H1 (cell line): ENCODE results near the gene ZNF462. TPM values are rescaled to one million over a fixed set of nuclear protein-coding genes. Genes with fewer than 3 reads are reported as not detected.

Experiments
- CTCF ChIA-PET: fragments of 300-600 bp; sonication (Branson Sonifier 250); formaldehyde crosslinking; loops from one replicate; lab custom pipeline; 2021; ENCODE audit not compliant: partially characterized antibody; lab: Charles Lee
- POLR2A ChIA-PET: fragments of 300-600 bp; sonication (Branson Sonifier 250); formaldehyde crosslinking; loops from one replicate; lab custom pipeline; 2021; ENCODE audit warnings: inconsistent platforms; ENCODE audit not compliant: partially characterized antibody; lab: Charles Lee
- DNase-seq, 2 experiments: peaks; one replicate each; pipeline versions ENCODE4 v3.0.0 to v3.0.0-alpha.2; 2010 to 2022; ENCODE audit warnings: low spot score in 2 of 2, low read depth in 1 of 2, mixed read lengths in 1 of 2
- FAIRE-seq: peaks from 2 replicates; lab custom pipeline; 2011; peaks lifted over from hg19 to GRCh38; lab: Jason Lieb, UNC
- H2AFZ ChIP-seq: 2 replicates; pipeline ENCODE4 v1.8.1; 2012; ENCODE audit warnings: low read length, inconsistent platforms
- H2AK5ac ChIP-seq: 2 replicates; pipeline ENCODE4 v1.6.1; 2013; ENCODE audit warnings: low read depth, low read length
- H2BK120ac ChIP-seq: replicated peaks from 2 replicates; pipeline ENCODE3; 2013; ENCODE audit warnings: low read depth, low read length, inconsistent platforms
- H2BK12ac ChIP-seq: 2 replicates; pipeline ENCODE4 v1.6.1; 2013; ENCODE audit warnings: low read depth, low read length
- H2BK15ac ChIP-seq: 2 replicates; pipeline ENCODE4 v1.6.1; 2013; ENCODE audit warnings: low read length
- H2BK20ac ChIP-seq: 2 replicates; pipeline ENCODE4 v1.6.1; 2013; ENCODE audit warnings: low read length
- H2BK5ac ChIP-seq: 2 replicates; pipeline ENCODE4 v1.6.1; 2013; ENCODE audit warnings: low read depth, low read length
- H3K14ac ChIP-seq: 2 replicates; pipeline ENCODE4 v1.6.1; 2013; ENCODE audit warnings: inconsistent platforms; ENCODE audit not compliant: insufficient read length
- H3K18ac ChIP-seq: 2 replicates; pipeline ENCODE4 v1.6.1; 2013; ENCODE audit warnings: low read length; ENCODE audit errors: extremely low read depth
- H3K23ac ChIP-seq: 2 replicates; pipeline ENCODE4 v1.6.1; 2013; ENCODE audit warnings: inconsistent platforms; ENCODE audit not compliant: insufficient read length
- H3K23me2 ChIP-seq: 2 replicates; pipeline ENCODE4 v1.6.1; 2013; ENCODE audit warnings: low read depth, low read length
- H3K27ac ChIP-seq: 2 replicates; pipeline ENCODE4 v1.6.1; 2011; ENCODE audit warnings: low read depth, low read length, inconsistent platforms
- H3K27me3 ChIP-seq, 4 experiments: replicated peaks in 1 of 4; 1 replicate in 1 of 4; 2 replicates in 3 of 4; pipeline versions ENCODE4 v1.6.1 to v1.8.1; 2011 to 2013; ENCODE audit warnings: low read length in 3 of 4, mild to moderate bottlenecking in 3 of 4, inconsistent platforms in 2 of 4, mixed read lengths in 2 of 4, moderate library complexity in 1 of 4; ENCODE audit not compliant: control insufficient read depth in 3 of 4, insufficient read depth in 3 of 4; ENCODE audit errors: extremely low read depth in 1 of 4
- H3K36me3 ChIP-seq, 4 experiments: 2 replicates each; pipeline versions ENCODE4 v1.6.1 to v1.8.1; 2011 to 2013; ENCODE audit warnings: mild to moderate bottlenecking in 4 of 4, low read length in 3 of 4, moderate library complexity in 2 of 4, control low read depth in 1 of 4, inconsistent platforms in 1 of 4; ENCODE audit not compliant: insufficient read depth in 4 of 4, control insufficient read depth in 2 of 4
- H3K4ac ChIP-seq: replicated peaks from 2 replicates; pipeline ENCODE3; 2013; ENCODE audit warnings: low read length, low read depth, mixed read lengths, inconsistent platforms; ENCODE audit not compliant: insufficient read length
- H3K4me1 ChIP-seq, 4 experiments: replicated peaks in 1 of 4; 1 replicate in 1 of 4; 2 replicates in 3 of 4; pipeline versions ENCODE4 v1.6.1 to v1.8.1; 2011 to 2013; ENCODE audit warnings: low read length in 3 of 4, inconsistent platforms in 2 of 4, mixed read lengths in 1 of 4; ENCODE audit not compliant: insufficient read depth in 4 of 4, control insufficient read depth in 3 of 4
- H3K4me2 ChIP-seq, 2 experiments: 2 replicates each; pipeline versions ENCODE4 v1.6.1 to v1.8.1; 2011 to 2013; ENCODE audit warnings: low read depth in 2 of 2, low read length in 2 of 2, control low read depth in 1 of 2, inconsistent platforms in 1 of 2, mild to moderate bottlenecking in 1 of 2; ENCODE audit not compliant: insufficient read depth in 1 of 2
- H3K4me3 ChIP-seq, 4 experiments: fragments of 200-600, 300-600 bp in 1 of 4; sonication (generic), shearing (Covaris generic), sonication (Bioruptor Twin) in 1 of 4; 2 replicates each; pipeline versions ENCODE4 v1.5.1 to v1.8.1; 2011 to 2016; ENCODE audit warnings: low read length in 4 of 4, low read depth in 3 of 4, control low read depth in 2 of 4, inconsistent platforms in 2 of 4, mild to moderate bottlenecking in 2 of 4, mixed read lengths in 1 of 4, moderate library complexity in 1 of 4; ENCODE audit not compliant: insufficient read depth in 2 of 4; ENCODE audit errors: extremely low read depth in 1 of 4
- H3K56ac ChIP-seq: replicated peaks from 2 replicates; pipeline ENCODE3; 2013; ENCODE audit warnings: low read depth, mild to moderate bottlenecking, mixed read lengths, low read length, inconsistent platforms; ENCODE audit not compliant: insufficient read length
- H3K79me1 ChIP-seq: 2 replicates; pipeline ENCODE4 v1.6.1; 2013; ENCODE audit warnings: low read depth, low read length, control low read depth
- H3K79me2 ChIP-seq, 2 experiments: 2 replicates each; pipeline versions ENCODE4 v1.6.1 to v1.8.1; 2012 to 2013; ENCODE audit warnings: low read length in 2 of 2, mild to moderate bottlenecking in 2 of 2, inconsistent platforms in 1 of 2; ENCODE audit not compliant: insufficient read depth in 2 of 2, control insufficient read depth in 1 of 2
- H3K9ac ChIP-seq, 4 experiments: replicated peaks in 1 of 4; 1 replicate in 1 of 4; 2 replicates in 3 of 4; pipeline versions ENCODE4 v1.6.1 to v1.8.1; 2011 to 2013; ENCODE audit warnings: low read depth in 3 of 4, low read length in 3 of 4, control low read depth in 2 of 4, mild to moderate bottlenecking in 2 of 4, moderate library complexity in 2 of 4, inconsistent platforms in 1 of 4; ENCODE audit errors: extremely low read depth in 1 of 4
- H3K9me3 ChIP-seq, 2 experiments: 2 replicates each; pipeline versions ENCODE4 v1.6.1 to v1.8.1; 2012 to 2013; ENCODE audit warnings: mild to moderate bottlenecking in 2 of 2, moderate library complexity in 2 of 2, control low read depth in 1 of 2, inconsistent platforms in 1 of 2, low read depth in 1 of 2, low read length in 1 of 2, mixed read lengths in 1 of 2; ENCODE audit not compliant: insufficient read depth in 2 of 2
- H4K20me1 ChIP-seq, 2 experiments: replicated peaks in 1 of 2; 2 replicates each; pipeline versions ENCODE3 to v1.8.1; 2011 to 2013; ENCODE audit warnings: inconsistent platforms in 2 of 2, low read length in 2 of 2, mild to moderate bottlenecking in 1 of 2; ENCODE audit not compliant: insufficient read depth in 2 of 2, control insufficient read depth in 1 of 2
- H4K5ac ChIP-seq: 2 replicates; pipeline ENCODE4 v1.6.1; 2013; ENCODE audit warnings: low read length, low read depth, mixed read lengths, inconsistent platforms; ENCODE audit not compliant: insufficient read length
- H4K8ac ChIP-seq: 2 replicates; pipeline ENCODE4 v1.8.0; 2013; ENCODE audit warnings: mild to moderate bottlenecking, moderate library complexity, low read length, inconsistent platforms; ENCODE audit not compliant: insufficient read depth; ENCODE audit errors: extremely low read depth
- H4K91ac ChIP-seq: replicated peaks from 2 replicates; pipeline ENCODE3; 2013; ENCODE audit warnings: low read length, mixed read lengths, inconsistent platforms; ENCODE audit not compliant: insufficient read length
- CREB1 ChIP-seq: IDR thresholded peaks from 2 replicates; pipeline ENCODE4 v1.6.1; 2012; ENCODE audit warnings: inconsistent platforms
- EP300 ChIP-seq, 2 experiments: IDR thresholded peaks; 1 replicate in 1 of 2; 2 replicates in 1 of 2; pipeline ENCODE4 v1.6.1; 2011 to 2012; ENCODE audit warnings: low read depth in 2 of 2, low read length in 2 of 2, mild to moderate bottlenecking in 2 of 2, borderline replicate concordance in 1 of 2, inconsistent platforms in 1 of 2, moderate library complexity in 1 of 2
- HDAC2 ChIP-seq, 2 experiments: fragments of 300-600 bp in 1 of 2; sonication (generic) in 1 of 2; IDR thresholded peaks; 2 replicates each; pipeline ENCODE4 v1.6.1; 2011 to 2012; ENCODE audit warnings: low read depth in 2 of 2, low read length in 2 of 2, mild to moderate bottlenecking in 2 of 2, moderate library complexity in 2 of 2, borderline replicate concordance in 1 of 2, inconsistent platforms in 1 of 2
- POU5F1 ChIP-seq: IDR thresholded peaks from 2 replicates; pipeline ENCODE4 v1.6.1; 2011; ENCODE audit warnings: low read depth, mild to moderate bottlenecking, low read length, moderate library complexity
- SIN3A ChIP-seq, 2 experiments: IDR thresholded peaks in 1 of 2; conservative IDR thresholded peaks in 1 of 2; 2 replicates each; pipeline ENCODE4 v1.6.1; 2011 to 2012; ENCODE audit warnings: low read length in 2 of 2, improper control_type of control experiment in 1 of 2, low read depth in 1 of 2, mild to moderate bottlenecking in 1 of 2
- SUZ12 ChIP-seq: fragments of 200-600 bp; sonication (generic); IDR thresholded peaks from 2 replicates; pipeline ENCODE4 v1.6.1; 2012; ENCODE audit warnings: mild to moderate bottlenecking, inconsistent platforms, low read length, moderate library complexity, mixed read lengths
- TAF1 ChIP-seq: IDR thresholded peaks from 2 replicates; pipeline ENCODE4 v1.6.1; 2011; ENCODE audit warnings: mild to moderate bottlenecking, low read depth, low read length
- WGBS, 2 experiments: shearing (Covaris generic) in 1 of 2; methylation state at CpG; one replicate each; pipeline versions ENCODE4 v1.1.6 to v1.1.7; 2013 to 2015; ENCODE audit warnings: low lambda C conversion rate in 2 of 2, mixed read lengths in 2 of 2, inconsistent platforms in 1 of 2, low coverage in 1 of 2, missing lambda C conversion rate in 1 of 2; ENCODE audit not compliant: insufficient replicate concordance in 2 of 2, insufficient coverage in 1 of 2, insufficient read length in 1 of 2; ENCODE audit errors: extremely low coverage in 1 of 2, missing lambda C conversion rate in 1 of 2; 5-methylcytosine and 5-hydroxymethylcytosine counted together
- polyA plus RNA-seq, 7 experiments: library from polyadenylated mRNA; depleted of rRNA in 3 of 7; stranded (reverse) in 5 of 7; unstranded in 2 of 7; fragments of >200 nt in 5 of 7; fragments of 200-250 nt in 2 of 7; gene quantifications; 1 replicate in 5 of 7; 2 replicates in 1 of 7; 4 replicates in 1 of 7; pipeline versions ENCODE4 v1.2.1 to v1.2.3, GENCODE V29; 2011 to 2013; ENCODE audit warnings: missing spikeins in 2 of 7, mixed read lengths in 2 of 7
- total RNA-seq: library from RNA; stranded (reverse); fragmentation: NEBNext Ultra II Directional; extraction: Animal tissue kit (Norgen Biotek cat#: 25700); gene quantifications from 2 replicates; pipeline ENCODE4 v1.2.1, GENCODE V29; 2021

The ZNF462 gene
- total and polyA plus RNA-seq, 2 of the 8 experiments (the other 6 are each of a cell fraction or from before 2014, with no cell fraction given) = 30.0 to 163 TPM

- Histone ChIP-seq H3K18ac (no peak overlapping the region), H2BK15ac (no peak overlapping the region), H4K91ac (no peak overlapping the region), H3K4me3 (no peak overlapping the region), H3K4me1 (no peaks in the 10 kb centered on the region), H3K79me1 (no peaks in the 10 kb centered on the region), H2BK5ac (no peak overlapping the region), H3K23me2 (no peaks in the 10 kb centered on the region), H4K5ac (no peak overlapping the region)
- POLR2A ChIA-PET = no interaction called here
- TF ChIP-seq SUZ12 (no peak), SIN3A (conservative IDR thresholded peaks at IDR 0.05 in 1 of 2, IDR thresholded peaks at IDR 0.05 in 1 of 2; ENCODE audit: low read depth in 1 of 2, low read length in 2 of 2) (no peak), POU5F1 (no peak), EP300 (IDR thresholded peaks at IDR 0.05; ENCODE audit: borderline replicate concordance in 1 of 2, low read depth in 2 of 2, low read length in 2 of 2) (no peak), CREB1 (no peak), HDAC2 (IDR thresholded peaks at IDR 0.05; ENCODE audit: borderline replicate concordance in 1 of 2, low read depth in 2 of 2, low read length in 2 of 2) (no peak), TAF1 (no peak)
- TF ChIP-seq, all 59 proteins: peak for 0
- no peak overlapping the region for H3K4me2 ChIP-seq
- H3K27me3 ChIP-seq = no peaks in the 10 kb centered on the region
- H3K14ac ChIP-seq = no peak overlapping the region
- 100% methylated on average over 1 of the region's 1 CpG; no CpG with 5 or more reads in 1 of the 2 experiments for WGBS, 2 experiments
- H4K20me1 ChIP-seq = no peaks in the 10 kb centered on the region
- CTCF ChIA-PET = no interaction called here
- no peak overlapping the region for H2AK5ac ChIP-seq
- FAIRE-seq (no peak), DNase-seq (no peak)
- no peak overlapping the region for H2BK20ac ChIP-seq
- no peak overlapping the region for H4K8ac ChIP-seq
- H3K23ac ChIP-seq = no peak overlapping the region
- H3K27ac ChIP-seq = no peak overlapping the region
- H3K36me3 ChIP-seq = no peaks in the 10 kb centered on the region
- H3K4ac ChIP-seq = no peak overlapping the region
- no peak overlapping the region for H3K56ac ChIP-seq
- no peaks in the 10 kb centered on the region for H3K79me2 ChIP-seq
- no peak overlapping the region for H3K9ac ChIP-seq
- no peak overlapping the region for H2AFZ ChIP-seq
- H2BK12ac ChIP-seq = no peak overlapping the region
- H3K9me3 ChIP-seq = no peaks in the 10 kb centered on the region
- H2BK120ac ChIP-seq = no peak overlapping the region
Measured at GRCh38 chr9:106843371-106843770, 19.6 kb upstream of the ZNF462 start.
